Stimulated activated CD8-positive, alpha-beta memory T cell treated with anti-CD3 and anti-CD28 coated beads, Interleukin-15, amount 100 ng/mL, for 1 hour (primary cell): Measurements from ENCODE around the gene CHST11.

Experiments used
- DNase-seq: peaks from one replicate; pipeline ENCODE4 v3.0.0-alpha.2; 2020; ENCODE audit warnings: low read depth

Gene CHST11

GRCh38 chr12:104480826-104481440, 24.2 kb downstream of the CHST11 start:
- no peak for DNase-seq

- DNase-seq, result no peak
These were observed 25.4 kb downstream of the CHST11 start for GRCh38 chr12:104482113-104482512.

- DNase-seq, result no peak
These were observed 26.0 kb downstream of the CHST11 start for GRCh38 chr12:104482748-104483147.

GRCh38 chr12:104484079-104484478, 27.3 kb downstream of the CHST11 start:
- DNase-seq, result no peak

- DNase-seq, result no peak
These were observed 29.1 kb downstream of the CHST11 start for GRCh38 chr12:104485651-104486362.

GRCh38 chr12:104486363-104486750, 29.6 kb downstream of the CHST11 start:
- no peak for DNase-seq

GRCh38 chr12:104486943-104487819, 30.4 kb downstream of the CHST11 start:
- no peak for DNase-seq

GRCh38 chr12:104488374-104488773, 31.6 kb downstream of the CHST11 start:
- no peak for DNase-seq

GRCh38 chr12:104490186-104490585, 33.4 kb downstream of the CHST11 start:
- no peak for DNase-seq

GRCh38 chr12:104490850-104491249, 34.1 kb downstream of the CHST11 start:
- no peak for DNase-seq

GRCh38 chr12:104493496-104493895, 36.7 kb downstream of the CHST11 start:
- no peak for DNase-seq

- DNase-seq, result peak; percentile 37
These were observed 37.5 kb downstream of the CHST11 start for GRCh38 chr12:104494137-104494792.

- no peak for DNase-seq
These were observed 38.0 kb downstream of the CHST11 start for GRCh38 chr12:104494793-104495158.

- no peak for DNase-seq
These were observed 39.0 kb downstream of the CHST11 start for GRCh38 chr12:104495786-104496185.

- no peak for DNase-seq
These were observed 39.6 kb downstream of the CHST11 start for GRCh38 chr12:104496336-104496735.

- DNase-seq, result no peak
These were observed 41.6 kb downstream of the CHST11 start for GRCh38 chr12:104498211-104498801.

- DNase-seq, result no peak
These were observed 43.1 kb downstream of the CHST11 start for GRCh38 chr12:104499668-104500332.

GRCh38 chr12:104501115-104501514, 44.4 kb downstream of the CHST11 start:
- no peak for DNase-seq

GRCh38 chr12:104501660-104502059, 44.9 kb downstream of the CHST11 start:
- no peak for DNase-seq

- no peak for DNase-seq
These were observed 45.5 kb downstream of the CHST11 start for GRCh38 chr12:104502217-104502616.

GRCh38 chr12:104502638-104503037, 45.9 kb downstream of the CHST11 start:
- DNase-seq, result no peak
